Osteocyte (in vitro differentiated cells): ENCODE data around the gene VWDE. TPM values are rescaled to one million over a fixed set of nuclear protein-coding genes. Genes with fewer than 3 reads are reported as not detected.

ENCODE experiments used
- DNase-seq: peaks from one replicate; pipeline ENCODE4 v3.0.0; 2021; ENCODE audit warnings: mixed read lengths; ENCODE audit not compliant: unreplicated experiment; ENCODE audit errors: extremely low spot score
- H3K27ac Mint-ChIP-seq: one replicate; pipeline ENCODE4 v1.8.0; 2021; ENCODE audit warnings: mild to moderate bottlenecking, mixed read lengths; ENCODE audit not compliant: unreplicated experiment
- H3K27me3 Mint-ChIP-seq: one replicate; pipeline ENCODE4 v1.8.0; 2021; ENCODE audit warnings: mixed read lengths; ENCODE audit not compliant: unreplicated experiment
- H3K36me3 Mint-ChIP-seq: one replicate; pipeline ENCODE4 v1.8.0; 2021; ENCODE audit warnings: mixed read lengths; ENCODE audit not compliant: unreplicated experiment
- H3K4me1 Mint-ChIP-seq: one replicate; pipeline ENCODE4 v1.8.0; 2021; ENCODE audit warnings: mixed read lengths; ENCODE audit not compliant: unreplicated experiment
- H3K4me3 Mint-ChIP-seq: one replicate; pipeline ENCODE4 v1.8.0; 2021; ENCODE audit warnings: mild to moderate bottlenecking, moderate library complexity, mixed read lengths; ENCODE audit not compliant: unreplicated experiment
- H3K9me3 Mint-ChIP-seq: one replicate; pipeline ENCODE4 v1.8.0; 2021; ENCODE audit warnings: mixed read lengths; ENCODE audit not compliant: unreplicated experiment
- total RNA-seq: library from RNA; stranded (reverse); gene quantifications from 2 replicates; pipeline ENCODE4 v1.2.1, GENCODE V29; 2021
- TF ChIP-seq, protein P1 (sequence below): fragments of 200-600 bp; sonication (generic); IDR thresholded peaks from 2 replicates; pipeline ENCODE4 v1.5.0; 2021; ENCODE audit warnings: antibody characterized with exemption, mild to moderate bottlenecking, moderate library complexity

VWDE gene
- total RNA-seq, 1 donor from 2014 or later: not detected

- DNase-seq: no peak
- TF ChIP-seq, protein P1, sequence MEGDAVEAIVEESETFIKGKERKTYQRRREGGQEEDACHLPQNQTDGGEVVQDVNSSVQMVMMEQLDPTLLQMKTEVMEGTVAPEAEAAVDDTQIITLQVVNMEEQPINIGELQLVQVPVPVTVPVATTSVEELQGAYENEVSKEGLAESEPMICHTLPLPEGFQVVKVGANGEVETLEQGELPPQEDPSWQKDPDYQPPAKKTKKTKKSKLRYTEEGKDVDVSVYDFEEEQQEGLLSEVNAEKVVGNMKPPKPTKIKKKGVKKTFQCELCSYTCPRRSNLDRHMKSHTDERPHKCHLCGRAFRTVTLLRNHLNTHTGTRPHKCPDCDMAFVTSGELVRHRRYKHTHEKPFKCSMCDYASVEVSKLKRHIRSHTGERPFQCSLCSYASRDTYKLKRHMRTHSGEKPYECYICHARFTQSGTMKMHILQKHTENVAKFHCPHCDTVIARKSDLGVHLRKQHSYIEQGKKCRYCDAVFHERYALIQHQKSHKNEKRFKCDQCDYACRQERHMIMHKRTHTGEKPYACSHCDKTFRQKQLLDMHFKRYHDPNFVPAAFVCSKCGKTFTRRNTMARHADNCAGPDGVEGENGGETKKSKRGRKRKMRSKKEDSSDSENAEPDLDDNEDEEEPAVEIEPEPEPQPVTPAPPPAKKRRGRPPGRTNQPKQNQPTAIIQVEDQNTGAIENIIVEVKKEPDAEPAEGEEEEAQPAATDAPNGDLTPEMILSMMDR: no peak
- Mint-ChIP-seq H3K36me3 (no peaks in the 10 kb centered on the region), H3K4me3 (no peak overlapping the region), H3K27ac (no peak overlapping the region), H3K4me1 (no peaks in the 10 kb centered on the region), H3K27me3 (peaks cover 6% of the 10 kb centered on the region), H3K9me3 (no peaks in the 10 kb centered on the region)
Measured at GRCh38 chr7:12337095-12337494, 66.6 kb downstream of the VWDE start.

DNA sequence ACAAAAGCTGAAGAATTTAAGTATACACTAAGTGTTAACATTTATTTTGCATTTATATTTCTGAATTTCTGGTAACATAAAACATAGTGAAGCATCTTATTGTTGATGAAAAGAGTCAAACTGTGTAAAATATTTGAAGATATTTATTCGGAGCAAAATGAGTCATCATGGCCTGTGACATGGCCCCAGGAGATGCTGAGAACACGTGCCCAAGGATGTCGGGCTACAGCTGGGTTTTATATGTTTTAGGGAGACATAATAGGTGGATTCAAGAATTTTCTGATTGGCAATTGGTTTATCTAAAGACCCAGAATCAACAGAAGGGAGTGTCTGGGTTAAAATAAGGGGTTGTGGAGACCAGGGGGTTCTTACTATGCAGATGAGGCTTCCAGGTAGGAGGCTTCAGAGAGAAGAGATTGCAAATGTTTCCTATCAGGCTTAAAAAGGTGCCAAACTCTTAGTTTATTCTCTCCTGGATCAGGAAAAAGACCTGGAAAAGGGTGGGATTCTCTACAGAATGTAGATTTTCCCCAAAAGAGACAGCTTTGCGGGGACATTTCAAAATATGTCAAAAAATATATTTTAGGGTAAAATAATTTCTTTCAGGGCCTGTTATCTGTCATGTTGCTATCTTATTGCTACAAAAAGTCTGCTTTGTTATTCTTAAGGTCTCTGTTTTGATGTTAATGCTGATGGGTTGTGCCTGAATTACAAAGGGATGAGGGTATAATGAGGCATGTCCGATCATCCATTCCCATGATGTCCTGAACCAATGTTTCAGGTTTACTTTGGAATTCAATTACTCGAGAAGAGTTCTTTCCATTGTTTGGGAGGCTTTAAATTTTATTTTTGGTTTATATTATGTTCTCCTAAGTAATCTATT lies 74.5 kb downstream of the VWDE start:
- no peaks in the 10 kb centered on the region for H3K4me1 Mint-ChIP-seq
- TF ChIP-seq, protein P1: no peak
- no peaks in the 10 kb centered on the region for H3K36me3 Mint-ChIP-seq
- H3K27ac Mint-ChIP-seq: no peak overlapping the region
- H3K9me3 Mint-ChIP-seq: no peaks in the 10 kb centered on the region
- DNase-seq: no peak
- H3K27me3 Mint-ChIP-seq: peaks cover 18% of the 10 kb centered on the region
- H3K4me3 Mint-ChIP-seq: no peak overlapping the region

DNA sequence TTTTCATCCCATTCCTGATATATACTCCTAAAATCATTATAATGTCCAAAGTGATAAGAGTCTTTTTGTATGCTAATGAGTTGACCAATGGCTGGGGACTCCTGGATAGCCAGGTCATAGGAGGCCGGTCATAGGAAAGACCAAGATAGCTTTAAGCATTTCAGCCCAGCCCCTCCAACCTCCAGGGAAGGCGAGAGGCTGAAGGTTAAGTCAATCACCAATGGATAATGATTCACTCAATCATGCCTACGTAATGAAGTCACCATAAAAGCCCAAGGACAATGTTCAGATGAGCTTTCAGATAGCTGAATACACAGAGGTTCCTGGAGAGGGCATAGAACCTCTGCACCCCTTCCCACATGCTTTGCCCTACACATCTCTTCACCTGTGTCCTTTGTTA lies 75.7 kb downstream of the VWDE start:
- no peak for DNase-seq
- no peak overlapping the region for H3K4me3 Mint-ChIP-seq
- peaks cover 18% of the 10 kb centered on the region for H3K27me3 Mint-ChIP-seq
- no peaks in the 10 kb centered on the region for H3K36me3 Mint-ChIP-seq
- H3K27ac Mint-ChIP-seq: no peak overlapping the region
- no peaks in the 10 kb centered on the region for H3K4me1 Mint-ChIP-seq
- no peaks in the 10 kb centered on the region for H3K9me3 Mint-ChIP-seq
- TF ChIP-seq, protein P1: no peak

GRCh38 chr7:12325646-12326045 lies 78.0 kb downstream of the VWDE start:
- no peaks in the 10 kb centered on the region for H3K36me3 Mint-ChIP-seq
- peaks cover 22% of the 10 kb centered on the region for H3K27me3 Mint-ChIP-seq
- H3K27ac Mint-ChIP-seq: no peak overlapping the region
- no peak overlapping the region for H3K4me3 Mint-ChIP-seq
- DNase-seq: no peak
- no peaks in the 10 kb centered on the region for H3K4me1 Mint-ChIP-seq
- H3K9me3 Mint-ChIP-seq: no peaks in the 10 kb centered on the region
- TF ChIP-seq, protein P1: no peak

DNA sequence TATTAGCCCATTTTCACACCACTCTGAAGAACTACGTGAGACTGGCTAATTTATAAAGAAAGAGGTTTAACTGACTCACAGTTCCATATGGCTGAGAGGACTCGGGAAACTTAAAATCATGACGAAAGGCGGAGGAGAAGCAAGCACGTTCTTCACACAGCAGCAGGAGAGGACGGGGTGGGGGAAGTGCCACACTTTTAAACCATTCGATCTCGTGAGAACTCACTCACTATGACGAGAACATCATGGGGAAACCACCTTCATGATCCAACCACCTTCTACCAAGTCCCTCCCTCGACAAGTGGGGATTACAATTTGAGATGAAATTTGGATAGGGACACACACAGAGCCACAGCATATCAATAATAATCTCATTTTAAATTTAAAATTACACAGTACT lies 80.2 kb downstream of the VWDE start:
- no peak overlapping the region for H3K27ac Mint-ChIP-seq
- no peak overlapping the region for H3K4me3 Mint-ChIP-seq
- no peaks in the 10 kb centered on the region for H3K9me3 Mint-ChIP-seq
- H3K36me3 Mint-ChIP-seq: no peaks in the 10 kb centered on the region
- no peak for DNase-seq
- H3K4me1 Mint-ChIP-seq: no peaks in the 10 kb centered on the region
- TF ChIP-seq, protein P1: no peak
- H3K27me3 Mint-ChIP-seq: peaks cover 11% of the 10 kb centered on the region
